Activated CD4-positive, alpha-beta T cell treated with anti-CD3 and anti-CD28 coated beads, Interleukin-2, Interleukin-4, amounts not matched to agents 100 ng/mL and 50 ng/mL, durations not matched to agents 16 hours and 8 hours (primary cell): ENCODE data around the gene ORAI3.

ENCODE experiments used
- DNase-seq: peaks from one replicate; pipeline ENCODE4 v3.0.0-alpha.2; 2020; ENCODE audit warnings: low spot score

The ORAI3 gene

DNA sequence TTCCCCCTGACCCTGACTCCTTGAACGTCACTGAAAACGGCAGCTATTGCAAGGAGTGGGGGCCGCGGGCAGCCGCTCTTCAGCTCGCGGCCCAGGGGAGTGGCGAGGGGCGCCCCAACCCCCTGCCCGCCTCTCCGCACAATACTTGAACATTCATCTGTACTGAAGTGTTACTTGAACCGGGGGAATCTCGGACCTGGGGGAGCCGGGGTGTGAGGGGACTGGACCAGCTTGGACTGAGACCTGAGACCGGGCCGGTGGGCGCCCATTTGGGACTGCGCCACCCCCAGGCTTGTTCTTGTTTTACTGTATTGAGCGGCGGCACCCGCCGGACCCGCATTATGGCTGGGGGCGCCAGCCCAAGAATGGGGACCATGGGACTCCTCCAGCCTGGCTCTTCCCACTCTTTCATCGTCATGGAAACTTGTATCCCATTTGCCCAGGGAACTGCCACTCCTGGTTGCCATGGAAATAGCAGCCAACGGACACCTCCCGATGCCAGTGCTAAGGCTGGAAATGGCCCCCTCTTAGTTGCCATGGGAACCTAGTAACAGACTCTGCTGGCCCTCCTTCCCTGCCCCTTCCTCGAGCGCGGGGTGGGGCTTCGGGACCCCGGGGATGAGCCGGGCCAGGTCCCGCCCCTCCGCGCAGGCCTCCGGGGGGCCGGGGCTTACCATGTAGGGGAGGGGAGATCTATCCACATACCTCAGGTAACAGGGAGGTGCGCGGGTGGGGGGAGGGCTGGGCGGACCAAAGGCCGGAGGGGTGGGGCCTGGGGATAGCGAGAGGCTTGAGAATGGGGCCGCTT is 805 bp upstream of the ORAI3 start:
- DNase-seq = no peak

DNA sequence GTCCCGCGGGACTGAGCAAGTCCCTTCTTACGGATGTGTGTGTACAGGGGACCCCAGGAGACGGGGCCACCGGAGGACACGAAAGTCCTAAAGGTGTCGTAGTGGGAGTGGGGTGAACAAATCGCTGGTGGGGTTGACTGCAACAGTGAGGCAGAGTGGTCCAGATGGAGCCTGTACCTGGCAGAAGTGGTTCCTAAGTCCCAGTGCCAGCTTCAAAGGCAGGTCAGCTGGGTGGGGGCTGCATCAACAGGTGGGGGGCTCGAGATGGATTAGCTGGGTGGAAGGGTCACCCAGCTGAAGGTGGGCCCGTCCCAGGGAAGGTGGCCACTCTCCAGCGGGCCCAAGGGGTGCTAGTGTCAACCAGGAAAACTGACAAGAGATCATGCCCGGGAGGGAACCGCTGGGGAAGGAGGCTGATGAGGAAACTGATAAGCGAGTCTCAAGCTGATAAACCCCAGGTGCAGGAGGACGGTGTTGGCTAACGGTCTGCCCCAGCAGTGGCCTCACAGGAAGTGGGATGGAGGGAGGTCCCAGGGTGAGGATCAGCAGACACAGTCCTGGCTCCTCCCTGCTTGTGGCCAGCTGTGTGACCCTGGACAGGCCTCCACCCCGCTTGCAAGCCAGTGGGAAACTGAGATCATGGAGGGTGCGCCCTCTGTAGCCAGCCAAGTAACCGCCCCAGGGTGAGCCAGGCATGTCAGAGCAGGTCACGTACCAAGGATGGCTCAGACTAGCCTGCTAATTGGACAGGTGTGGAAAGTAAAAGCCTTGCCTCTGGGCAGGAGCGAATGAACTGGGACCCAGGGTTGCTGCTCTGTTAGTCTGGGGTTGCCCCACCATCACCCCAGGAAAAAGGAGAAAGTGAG is 1.0 kb downstream of the ORAI3 start:
- peak; percentile 53 for DNase-seq

DNA sequence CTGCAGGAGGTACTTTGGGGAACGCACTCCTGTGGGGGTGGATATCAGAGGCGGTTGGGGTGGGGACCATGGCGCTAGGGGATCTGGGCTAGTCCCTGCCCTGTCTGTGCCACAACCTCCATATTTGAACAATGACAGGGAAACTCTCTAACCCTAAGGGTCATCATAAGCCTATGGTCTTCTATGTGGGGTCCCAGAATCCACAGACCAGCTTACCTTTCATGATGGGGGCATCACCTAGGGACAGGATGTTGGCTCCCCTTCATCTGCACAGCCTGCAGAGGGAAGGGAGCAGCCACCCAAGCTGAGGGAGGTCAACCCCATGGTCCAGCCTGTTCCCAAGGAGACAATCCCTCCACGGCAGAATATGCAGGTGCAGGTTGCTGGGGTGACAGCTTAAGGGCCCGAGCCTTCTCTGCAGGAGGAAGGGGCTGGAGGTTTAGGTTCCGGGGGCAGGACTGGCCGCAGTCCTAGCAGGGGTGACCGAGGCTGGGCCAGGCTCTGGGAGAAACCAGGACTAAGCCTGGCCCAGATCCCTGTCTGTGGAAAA is 1.7 kb downstream of the ORAI3 start:
- no peak for DNase-seq

DNA sequence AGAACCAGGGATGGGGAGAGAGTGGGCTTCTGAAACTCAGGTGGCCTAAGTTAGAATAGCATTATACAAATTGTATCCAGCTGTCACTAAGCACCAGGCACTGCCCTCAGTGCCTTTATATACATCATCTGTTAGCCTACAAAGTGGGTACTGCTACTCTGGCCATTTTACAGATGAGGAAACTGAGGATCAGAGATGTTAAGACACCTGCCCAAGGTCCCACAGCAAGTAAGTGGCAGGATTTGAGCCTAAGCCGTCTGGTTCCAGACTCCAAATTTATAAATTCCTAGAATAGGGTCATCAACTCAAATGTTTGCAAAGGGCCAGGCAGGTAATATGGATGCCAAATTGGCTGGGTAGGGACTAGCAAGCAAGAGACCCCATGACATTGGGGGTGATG is 2.3 kb downstream of the ORAI3 start:
- DNase-seq = no peak

DNA sequence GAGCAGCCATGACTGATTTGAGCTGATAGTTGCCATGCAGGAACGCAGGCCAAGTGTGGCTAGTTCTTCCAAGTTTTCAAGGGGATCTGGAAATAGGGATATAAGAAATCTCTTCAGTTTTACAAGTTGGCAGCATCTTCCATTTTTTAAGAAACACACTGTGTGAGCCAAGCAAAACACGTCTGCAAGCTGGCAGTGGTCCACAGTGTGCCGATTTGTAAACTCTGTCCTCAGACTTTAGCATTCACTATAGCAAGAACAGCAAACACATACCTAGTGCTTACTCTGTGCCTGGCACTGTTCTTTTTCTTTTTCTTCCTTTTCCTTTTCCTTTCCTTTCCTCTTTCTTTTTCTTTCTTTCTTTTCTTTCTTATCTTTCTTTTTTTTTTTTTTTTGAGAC is 2.9 kb downstream of the ORAI3 start:
- DNase-seq = no peak

DNA sequence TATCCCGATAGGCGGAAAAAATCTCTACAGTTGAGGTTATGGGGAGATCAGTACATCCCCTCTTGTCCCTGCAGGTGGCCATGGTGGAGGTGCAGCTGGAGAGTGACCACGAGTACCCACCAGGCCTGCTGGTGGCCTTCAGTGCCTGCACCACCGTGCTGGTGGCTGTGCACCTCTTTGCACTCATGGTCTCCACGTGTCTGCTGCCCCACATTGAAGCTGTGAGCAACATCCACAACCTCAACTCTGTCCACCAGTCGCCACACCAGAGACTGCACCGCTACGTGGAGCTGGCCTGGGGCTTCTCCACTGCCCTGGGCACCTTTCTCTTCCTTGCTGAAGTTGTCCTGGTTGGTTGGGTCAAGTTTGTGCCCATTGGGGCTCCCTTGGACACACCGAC is 4.2 kb downstream of the ORAI3 start:
- DNase-seq = no peak

DNA sequence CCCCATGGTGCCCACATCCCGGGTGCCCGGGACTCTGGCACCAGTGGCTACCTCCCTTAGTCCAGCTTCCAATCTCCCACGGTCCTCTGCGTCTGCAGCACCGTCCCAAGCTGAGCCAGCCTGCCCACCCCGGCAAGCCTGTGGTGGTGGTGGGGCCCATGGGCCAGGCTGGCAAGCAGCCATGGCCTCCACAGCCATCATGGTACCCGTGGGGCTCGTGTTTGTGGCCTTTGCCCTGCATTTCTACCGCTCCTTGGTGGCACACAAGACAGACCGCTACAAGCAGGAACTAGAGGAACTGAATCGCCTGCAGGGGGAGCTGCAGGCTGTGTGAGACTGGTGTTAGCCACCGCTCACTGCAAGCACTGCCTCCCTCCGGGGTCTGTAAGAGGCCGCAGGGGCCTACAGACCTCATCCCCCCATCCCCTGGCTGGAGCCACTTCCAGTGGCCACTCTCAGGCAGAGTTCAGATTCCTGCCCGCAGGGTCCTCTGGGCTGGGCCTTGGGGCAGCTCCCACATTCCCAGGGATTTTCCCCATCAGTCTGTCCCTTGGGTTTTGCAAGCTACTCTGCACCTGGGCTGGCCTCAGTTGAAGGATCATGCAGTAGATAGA is 4.8 kb downstream of the ORAI3 start:
- DNase-seq = peak; percentile 69

DNA sequence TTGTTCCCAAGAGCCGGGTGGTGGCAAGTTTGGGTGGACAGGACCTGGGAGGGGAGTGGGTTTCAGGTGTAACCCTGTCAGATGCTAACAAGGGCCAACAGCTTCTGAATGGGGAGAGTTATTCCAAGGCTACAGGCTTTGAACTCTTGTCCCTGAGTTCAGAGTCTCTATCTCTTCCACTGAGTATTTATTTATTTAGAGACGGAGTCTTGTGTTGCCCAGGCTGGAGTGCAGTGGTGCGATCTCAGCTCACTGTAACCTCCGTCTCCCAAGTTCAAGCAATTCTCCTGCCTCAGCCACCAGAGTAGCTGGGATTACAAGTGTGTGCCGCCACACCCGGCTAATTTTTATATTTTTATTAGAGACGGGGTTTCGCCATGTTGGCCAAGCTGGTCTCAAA is 6.1 kb downstream of the ORAI3 start:
- DNase-seq = no peak

DNA sequence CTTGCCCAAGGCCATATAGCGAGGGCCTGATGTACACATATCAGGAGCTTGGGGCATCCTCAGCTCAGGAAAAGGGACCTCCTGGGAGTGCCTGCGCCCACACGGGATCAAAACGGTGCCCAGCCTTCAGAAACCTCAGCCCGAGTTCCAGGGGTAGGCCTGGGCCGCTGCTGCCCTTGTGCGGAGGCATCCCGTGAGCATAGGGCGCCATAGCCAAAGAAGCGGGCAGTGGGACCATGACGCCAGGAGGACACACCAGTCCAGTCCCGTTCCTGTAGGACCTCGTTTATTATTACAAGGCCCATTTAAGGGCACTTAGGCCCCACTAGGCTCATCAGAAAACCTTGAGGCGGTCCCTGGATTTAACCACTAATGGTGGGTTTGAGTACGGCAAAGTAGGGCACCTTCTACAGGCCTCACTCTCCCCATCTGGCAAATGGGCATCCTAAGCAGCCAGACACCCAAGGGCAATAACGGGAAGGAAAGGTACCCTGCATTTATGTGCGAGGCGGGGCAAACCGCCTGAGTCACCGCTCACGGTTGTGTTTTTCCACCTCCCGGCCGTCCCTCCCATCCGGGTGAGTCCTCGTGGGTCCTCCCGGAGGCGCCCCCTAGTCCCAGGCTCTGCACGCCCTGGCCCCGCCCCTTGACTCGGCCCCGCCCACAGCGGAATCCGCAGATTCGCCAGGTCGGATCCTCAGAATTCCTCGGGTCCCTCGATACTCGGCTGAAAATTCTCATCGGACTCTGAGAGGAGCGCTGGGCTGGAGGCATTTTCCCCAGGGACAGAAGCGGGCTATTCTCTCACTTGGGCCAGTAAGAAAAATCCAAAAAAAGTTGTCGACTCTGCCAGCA is 8.0 kb downstream of the ORAI3 start:
- DNase-seq = peak; percentile 89

DNA sequence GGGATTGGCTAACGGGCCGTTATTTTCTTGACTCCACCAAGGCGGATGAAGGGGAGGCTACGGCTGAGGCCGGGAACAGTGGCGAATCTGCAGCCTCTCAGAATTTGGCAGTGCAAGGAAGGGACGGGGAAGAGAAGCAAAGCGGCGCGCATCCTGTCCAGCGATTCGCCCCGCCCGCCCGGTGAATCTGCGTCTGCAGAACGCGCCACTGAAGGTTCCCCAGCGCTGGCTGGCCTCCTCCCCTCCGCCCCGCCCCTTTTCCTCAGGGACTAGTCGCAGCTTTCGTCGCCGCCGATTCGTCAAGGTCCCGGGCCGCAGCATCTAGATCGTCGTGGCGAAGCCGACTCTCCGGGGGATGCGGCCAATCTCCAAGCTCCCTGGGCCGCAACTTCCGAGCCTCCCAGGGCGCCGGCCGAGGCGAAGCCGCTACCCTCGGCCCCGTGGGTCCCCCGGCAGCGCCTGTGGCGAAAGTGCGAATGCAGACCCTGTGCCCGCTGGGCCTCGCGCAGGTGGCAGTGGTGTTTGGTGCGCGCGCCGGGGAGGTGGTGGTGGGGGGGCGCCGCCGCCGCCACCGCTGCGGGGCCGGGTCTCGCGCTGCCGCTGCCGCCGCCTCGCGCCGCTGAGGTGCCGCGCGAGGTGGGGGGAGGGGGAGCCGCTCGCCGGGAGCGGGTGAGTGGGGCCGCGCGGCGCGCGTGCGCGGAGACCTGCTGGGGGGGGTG is 8.7 kb downstream of the ORAI3 start, which contains the start of gene SETD1A:
TSS of gene SETD1A (plus strand) at position 299 of the 719 bp plus-strand sequence. CDS start 978 bp downstream, outside the sequence.
- DNase-seq = peak; percentile 96

DNA sequence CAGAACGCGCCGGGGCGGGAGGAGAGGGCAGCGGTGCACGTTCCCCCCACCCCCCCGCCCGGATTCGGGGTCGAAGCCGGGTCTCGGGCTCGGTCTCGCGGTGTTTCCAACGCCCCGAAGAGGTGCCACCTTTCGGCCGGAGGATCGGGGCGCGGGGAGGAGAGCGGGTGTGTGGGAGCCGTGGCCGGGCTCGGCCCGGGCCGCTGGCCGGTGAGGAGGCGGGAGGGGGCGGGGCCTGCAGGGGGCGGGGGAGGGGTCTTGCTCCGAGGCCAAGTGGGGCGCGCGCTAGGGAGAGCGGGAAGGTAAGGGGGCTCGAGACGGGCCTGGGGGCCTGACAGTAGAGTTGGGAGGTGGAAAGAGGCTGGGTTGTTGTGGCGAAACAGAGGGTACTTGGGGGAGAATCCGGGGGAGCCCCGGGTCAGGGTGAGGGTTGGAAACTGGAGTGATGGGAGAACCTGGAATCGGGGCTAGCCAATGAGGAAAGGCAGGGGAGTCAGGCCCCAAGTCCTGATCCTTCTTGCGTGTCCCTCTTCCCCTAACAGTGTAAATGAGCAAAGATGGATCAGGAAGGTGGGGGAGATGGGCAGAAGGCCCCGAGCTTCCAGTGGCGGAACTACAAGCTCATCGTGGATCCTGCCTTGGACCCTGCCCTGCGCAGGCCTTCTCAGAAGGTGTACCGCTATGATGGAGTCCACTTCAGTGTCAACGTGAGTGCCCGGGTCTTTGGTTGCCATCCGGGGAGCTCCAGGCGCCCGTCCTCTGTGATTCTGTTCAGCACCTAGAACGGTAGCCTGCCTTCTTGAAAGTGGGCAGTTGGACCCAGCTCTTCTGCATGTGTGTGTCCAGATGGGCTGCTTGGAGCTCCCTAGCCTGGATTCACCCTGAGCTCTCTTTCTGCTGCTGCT is 9.6 kb downstream of the ORAI3 start:
- no peak for DNase-seq

DNA sequence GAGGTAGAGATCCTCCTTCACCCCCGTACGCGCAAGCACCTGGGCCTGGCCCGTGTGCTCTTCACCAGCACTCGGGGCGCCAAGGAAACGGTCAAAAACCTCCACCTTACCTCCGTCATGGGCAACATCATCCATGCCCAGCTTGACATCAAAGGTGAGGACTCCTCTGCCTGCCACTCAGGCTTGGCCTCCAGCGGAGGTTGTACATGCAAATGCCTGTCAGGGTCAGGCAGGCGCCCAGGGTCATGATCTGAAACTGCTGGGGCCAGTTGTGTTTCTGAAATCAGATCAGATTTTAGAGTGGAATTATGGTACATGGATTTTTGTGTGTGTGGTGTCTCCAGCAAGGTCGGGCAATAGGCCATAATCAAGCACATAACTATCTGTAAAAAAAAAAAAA is 12.5 kb downstream of the ORAI3 start:
- no peak for DNase-seq

DNA sequence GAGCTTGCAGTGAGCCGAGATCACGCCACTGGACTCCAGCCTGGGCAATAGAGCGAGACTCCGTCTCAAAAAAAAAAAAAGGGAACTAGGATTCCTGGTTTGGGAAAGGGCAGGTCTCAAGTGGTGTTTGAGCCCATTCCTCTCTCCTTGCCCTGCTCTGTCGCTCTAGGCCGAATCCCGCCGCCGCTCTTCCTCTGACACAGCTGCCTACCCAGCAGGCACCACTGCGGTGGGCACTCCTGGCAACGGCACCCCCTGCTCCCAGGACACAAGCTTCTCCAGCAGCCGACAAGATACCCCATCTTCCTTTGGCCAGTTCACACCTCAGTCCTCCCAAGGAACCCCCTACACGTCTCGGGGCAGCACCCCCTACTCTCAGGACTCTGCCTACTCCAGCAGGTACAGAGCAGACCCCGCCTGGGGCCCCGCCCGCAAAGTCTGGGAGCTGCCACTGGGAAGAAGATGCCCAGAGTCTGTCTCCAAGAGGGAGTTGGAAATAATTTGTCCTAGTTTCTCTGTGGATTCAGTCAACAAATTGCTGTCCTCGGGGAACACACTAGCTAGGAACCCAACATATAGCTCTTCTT is 15.2 kb downstream of the ORAI3 start:
- DNase-seq = no peak

DNA sequence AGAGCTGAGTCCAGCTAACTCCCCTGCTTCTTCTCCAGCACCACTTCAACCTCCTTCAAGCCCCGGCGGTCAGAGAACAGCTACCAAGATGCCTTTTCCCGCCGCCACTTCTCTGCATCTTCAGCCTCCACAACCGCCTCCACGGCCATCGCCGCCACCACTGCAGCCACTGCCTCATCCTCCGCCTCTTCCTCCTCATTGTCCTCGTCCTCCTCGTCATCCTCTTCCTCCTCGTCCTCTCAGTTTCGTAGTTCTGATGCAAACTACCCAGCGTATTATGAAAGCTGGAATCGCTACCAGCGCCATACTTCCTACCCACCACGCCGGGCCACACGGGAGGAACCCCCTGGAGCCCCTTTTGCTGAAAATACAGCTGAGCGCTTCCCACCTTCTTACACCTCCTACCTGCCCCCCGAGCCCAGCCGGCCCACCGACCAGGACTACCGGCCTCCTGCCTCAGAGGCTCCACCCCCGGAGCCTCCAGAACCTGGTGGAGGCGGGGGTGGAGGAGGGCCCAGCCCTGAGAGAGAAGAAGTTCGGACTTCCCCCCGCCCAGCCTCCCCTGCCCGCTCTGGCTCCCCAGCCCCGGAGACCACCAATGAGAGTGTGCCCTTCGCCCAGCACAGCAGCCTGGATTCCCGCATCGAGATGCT is 15.8 kb downstream of the ORAI3 start:
- DNase-seq = no peak

DNA sequence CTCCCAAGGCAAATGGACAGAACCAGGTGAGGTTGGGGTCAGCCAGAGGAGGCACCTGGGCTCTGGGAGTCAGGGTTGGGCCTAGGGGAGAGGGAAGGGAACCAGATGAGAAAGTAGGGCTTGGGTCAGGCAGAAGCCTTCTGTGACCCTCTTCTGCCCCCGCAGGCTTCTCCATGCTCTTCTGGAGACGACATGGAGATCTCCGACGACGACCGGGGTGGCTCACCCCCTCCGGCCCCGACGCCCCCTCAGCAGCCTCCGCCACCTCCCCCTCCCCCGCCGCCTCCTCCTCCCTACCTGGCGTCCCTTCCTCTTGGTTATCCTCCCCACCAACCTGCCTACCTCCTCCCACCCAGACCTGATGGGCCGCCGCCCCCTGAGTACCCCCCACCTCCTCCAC is 16.6 kb downstream of the ORAI3 start:
- no peak for DNase-seq

DNA sequence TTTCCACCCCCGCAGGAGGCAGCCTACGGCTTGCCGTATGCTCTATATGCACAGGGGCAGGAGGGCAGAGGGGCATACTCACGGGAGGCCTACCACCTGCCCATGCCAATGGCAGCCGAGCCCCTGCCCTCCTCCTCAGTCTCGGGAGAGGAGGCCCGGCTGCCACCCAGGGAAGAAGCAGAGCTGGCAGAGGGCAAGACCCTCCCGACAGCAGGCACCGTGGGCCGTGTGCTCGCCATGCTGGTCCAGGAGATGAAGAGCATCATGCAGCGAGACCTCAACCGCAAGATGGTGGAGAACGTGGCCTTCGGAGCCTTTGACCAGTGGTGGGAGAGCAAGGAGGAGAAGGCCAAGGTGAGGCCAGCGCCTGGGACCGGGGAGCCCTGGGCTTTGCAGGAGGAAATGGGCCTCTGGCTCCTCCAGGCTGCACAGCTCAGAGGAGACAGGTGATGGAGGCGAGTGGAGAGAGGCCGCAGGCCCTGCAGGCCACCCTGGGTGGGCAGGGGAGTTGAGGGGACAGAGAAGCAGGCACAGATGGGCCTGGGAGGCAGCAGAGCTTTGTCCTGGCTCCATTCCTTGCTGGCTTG is 17.3 kb downstream of the ORAI3 start:
- no peak for DNase-seq

DNA sequence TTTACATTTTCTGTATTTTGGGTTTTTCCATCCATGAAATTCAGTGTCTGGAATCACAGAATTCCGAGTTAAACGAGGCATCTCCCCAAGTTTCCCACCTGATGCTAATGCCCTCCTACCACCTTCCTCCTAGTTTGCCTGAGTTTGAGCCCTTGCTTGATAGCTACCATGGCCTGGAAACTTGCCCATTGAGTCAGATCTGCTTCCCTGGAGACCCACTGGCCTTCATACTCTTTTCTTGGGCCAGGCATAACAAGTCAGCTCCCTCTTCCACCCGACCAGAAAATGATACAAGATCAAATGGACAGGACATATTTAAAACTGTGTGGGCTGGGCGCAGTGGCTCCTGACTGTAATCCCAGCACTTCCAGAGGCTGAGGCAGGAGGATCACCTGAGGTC is 18.9 kb downstream of the ORAI3 start:
- no peak for DNase-seq

DNA sequence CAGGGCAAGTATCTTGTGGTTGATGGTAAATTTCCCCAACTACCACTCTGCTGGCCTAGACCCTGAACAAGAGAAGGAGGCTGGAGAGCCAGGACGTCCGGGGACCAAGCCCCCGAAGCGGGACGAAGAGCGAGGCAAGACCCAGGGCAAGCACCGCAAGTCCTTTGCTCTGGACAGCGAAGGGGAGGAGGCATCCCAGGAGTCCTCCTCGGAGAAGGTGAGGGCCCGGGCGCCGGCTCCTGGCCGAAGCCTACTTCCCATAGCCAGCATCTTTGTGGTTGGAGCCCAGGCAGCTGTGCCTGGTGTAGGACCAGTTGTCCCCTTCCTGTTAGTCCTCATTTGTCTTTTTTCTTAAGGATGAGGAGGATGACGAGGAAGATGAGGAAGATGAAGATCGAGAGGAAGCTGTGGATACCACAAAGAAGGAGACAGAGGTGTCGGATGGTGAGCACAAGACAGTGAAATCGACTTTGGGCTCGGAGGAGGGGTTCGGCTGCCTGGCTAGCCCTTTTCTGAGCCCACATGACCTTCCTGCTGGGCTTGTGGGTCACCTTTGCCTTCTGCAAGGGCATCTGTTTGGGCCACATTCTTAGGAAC is 20.5 kb downstream of the ORAI3 start:
- no peak for DNase-seq
